ENCODE measurements around the gene MYMK.
"Not testable (repeated sequence)": the region's sequence is repeated elsewhere in the genome, so short reads cannot be mapped to it uniquely, and the experiment has no call there.

The MYMK gene, protein sequence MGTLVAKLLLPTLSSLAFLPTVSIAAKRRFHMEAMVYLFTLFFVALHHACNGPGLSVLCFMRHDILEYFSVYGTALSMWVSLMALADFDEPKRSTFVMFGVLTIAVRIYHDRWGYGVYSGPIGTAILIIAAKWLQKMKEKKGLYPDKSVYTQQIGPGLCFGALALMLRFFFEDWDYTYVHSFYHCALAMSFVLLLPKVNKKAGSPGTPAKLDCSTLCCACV

DNA sequence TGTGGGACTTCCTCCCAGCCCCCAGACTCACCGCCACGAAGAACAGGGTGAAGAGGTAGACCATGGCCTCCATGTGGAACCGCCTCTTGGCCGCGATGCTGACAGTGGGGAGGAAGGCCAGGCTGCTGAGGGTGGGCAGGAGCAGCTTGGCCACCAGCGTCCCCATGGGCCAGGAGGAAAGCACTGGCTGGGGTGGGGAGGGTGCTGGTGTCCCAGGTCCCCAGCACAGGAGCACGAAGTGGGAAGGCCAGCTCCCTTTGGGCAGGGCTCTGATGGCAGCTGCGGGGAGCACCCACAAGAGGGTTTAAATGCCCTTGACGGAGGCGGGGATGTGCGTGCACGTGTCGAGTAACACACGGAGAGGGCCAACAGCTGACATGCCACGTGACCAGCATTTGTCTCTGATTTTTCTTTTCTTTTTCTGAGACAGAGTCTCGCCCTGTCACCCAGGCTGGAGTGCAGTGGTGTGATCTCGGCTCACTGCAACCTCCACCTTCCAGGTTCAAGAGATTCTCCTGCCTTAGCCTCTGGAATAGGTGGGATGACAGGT, at the start of gene MYMK:
MYMK (minus strand) TSS at position 281 of the 550 bp plus-strand sequence; CDS start at position 166, 115 bp downstream.
- DNase-seq (ENCODE audit: low read depth), result no peak

DNA sequence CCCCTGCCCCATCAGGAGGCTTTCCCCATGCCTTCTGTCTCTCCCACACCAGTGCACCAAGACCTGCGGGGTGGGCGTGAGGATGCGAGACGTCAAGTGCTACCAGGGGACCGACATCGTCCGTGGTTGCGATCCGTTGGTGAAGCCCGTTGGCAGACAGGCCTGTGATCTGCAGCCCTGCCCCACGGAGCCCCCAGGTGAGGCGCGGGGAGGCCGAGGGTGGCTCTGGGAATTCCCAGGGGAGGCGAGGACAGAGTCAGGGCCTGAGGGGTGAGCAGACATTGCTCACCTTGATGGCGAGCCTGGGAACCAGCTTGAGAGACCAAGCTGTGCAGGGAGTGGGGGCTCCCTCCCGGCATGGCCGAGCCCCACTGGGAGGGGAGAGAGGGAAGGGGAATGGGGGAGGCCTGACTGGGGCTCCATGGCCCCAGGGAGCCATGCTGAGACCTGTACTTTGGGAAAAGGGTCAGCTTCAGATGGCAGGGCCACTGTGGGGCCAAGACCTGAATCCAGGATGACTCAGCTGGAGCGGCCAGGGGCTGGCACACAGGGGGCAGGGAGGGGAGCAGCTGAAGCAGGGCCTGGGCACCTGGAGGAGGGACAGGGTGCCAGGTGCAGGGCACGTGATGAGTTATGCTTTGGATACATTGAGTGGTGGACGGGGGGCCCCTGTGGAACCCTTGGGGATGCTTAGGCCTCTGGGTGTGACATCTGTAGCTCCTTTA, 49.2 kb upstream of the MYMK start:
- no peak for DNase-seq (ENCODE audit: low read depth)

DNA sequence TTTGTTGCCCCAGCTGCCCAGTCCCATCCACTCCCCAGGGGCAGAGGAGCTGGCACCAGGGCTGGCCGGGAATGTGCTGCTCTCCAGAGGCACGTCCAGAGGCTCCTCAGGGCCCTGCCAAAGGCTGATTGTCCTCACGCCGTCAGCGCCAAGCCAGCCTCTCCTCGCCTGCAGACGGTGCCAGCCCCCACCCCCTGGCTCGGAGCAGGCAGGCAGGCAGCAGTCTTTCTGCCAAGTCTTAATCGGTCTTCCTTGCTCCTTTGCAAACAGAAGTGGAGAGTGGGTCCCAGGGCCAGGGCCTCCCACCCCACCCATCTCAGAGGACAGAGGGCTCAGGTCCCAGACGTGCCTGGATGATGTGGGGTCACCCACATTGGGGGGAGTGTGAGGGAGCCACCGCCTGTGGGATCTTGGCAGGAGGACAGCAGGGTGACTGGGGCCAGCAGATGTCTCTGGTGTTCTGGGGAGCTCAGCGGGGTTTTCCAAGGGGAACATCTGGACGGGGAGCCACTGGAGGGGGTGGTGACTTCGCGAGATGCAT, 48.1 kb upstream of the MYMK start:
- no peak for DNase-seq (ENCODE audit: low read depth)

DNA sequence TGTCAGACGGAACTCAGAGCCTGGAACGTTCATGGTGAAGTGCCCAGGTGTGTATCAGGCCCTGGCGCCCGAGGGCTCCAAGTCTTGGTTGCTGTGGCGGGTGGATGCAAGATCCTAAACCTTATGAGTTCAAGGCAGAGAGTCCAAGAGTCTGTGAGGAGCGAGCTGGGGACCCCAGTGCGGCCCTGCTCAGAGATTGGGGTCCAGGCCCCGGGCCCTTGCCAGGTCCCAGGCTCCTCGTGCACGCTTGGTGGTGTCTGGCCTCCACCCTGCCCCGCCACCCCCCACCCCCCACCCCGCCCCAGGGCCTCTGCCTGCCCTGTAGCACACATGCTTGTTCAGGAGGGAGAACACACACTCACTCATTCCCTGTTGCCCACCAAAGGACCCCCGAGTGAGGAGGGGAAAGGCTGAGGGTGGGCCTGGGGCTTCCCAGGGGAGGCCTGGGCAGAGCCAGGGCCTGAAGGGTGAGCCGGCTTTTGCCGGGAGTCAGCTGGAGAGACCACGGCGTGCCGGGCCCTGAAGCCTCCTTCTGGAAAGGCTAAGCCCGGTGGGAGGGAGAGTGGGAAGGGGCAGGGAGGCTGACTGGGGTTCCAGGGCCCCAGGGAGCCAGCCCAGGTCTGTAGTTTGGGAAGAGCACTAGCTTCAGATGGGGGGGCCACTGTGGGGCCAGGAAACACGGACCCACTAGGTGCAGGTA, 47.3 kb upstream of the MYMK start:
- no peak for DNase-seq (ENCODE audit: low read depth)

DNA sequence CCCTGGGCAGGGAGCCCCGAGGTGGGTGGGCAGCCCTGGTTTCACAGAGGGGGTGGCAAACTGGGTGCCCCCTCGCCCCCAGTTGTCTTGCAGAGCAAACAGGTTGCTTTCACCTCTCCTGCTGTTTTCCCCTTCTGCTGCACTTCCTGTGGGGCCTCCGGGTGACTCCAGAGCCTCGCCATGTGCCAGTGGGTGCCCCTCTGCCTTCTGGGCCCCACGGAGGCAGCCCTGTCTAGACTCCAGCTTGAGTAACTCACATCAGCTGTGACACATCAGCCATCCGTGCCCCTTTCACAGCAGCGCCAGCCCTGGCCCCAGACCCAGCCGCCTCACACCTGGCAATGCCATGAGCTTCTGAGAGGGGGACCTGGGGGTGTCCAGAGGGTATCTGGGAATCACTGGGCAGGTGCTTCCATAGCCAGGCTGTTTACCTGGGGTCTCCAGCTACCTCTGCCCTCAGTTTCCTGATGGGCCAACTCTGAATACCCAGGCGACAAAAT, 46.7 kb upstream of the MYMK start:
- no peak for DNase-seq (ENCODE audit: low read depth)

DNA sequence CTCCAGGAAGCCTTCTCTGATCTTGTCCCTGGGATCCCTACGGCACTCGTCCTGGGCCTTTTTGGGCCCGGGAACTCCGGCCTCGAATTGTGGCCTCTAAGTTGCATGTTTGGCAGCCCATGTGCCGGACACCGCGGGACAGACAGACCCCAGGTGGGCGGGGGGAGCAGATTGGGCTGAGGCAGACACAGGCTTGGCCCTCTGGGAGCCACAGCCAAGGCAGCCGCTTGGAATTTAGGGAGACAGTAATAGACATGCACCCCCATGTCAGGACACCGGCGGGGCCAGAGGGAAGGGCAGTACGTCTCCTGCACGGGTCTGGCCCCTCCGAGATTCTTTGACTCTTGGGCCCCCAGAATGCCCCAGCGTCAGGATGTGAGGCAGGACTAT, 45.9 kb upstream of the MYMK start:
- no peak for DNase-seq (ENCODE audit: low read depth)

DNA sequence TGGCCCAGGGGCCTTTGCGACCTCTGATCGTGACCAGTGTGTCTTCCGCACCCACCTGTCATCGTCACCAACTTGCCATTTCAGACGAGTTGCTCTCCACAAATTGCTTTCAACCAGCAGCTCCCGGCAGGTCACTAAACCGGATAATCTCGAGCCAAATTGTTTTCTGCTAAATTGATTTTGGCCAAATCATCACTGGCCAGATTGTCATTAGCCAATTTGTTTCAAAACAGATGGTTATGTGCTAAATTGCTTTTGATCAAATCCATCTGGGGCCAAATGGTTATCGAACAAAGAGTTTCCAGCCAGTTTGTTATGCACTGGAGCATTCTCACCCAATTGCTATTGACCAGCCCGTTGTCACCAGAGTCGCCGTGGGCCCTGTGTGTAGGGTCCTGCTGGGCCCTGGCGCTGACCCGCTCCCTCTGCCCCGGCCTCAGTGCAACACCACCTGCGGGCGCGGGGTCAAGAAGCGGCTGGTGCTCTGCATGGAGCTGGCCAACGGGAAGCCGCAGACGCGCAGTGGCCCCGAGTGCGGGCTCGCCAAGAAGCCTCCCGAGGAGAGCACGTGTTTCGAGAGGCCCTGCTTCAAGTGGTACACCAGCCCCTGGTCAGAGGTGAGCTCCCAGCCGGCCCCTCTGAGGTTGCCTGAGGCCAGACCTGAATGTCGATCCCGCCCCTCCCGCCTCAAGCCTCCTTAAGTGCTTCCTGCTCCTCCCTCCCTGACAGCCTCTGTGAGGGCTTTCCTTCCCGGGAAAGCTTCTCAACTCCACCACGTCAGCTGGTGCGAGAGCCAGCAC, 45.3 kb upstream of the MYMK start:
- DNase-seq (ENCODE audit: low read depth), result no peak

DNA sequence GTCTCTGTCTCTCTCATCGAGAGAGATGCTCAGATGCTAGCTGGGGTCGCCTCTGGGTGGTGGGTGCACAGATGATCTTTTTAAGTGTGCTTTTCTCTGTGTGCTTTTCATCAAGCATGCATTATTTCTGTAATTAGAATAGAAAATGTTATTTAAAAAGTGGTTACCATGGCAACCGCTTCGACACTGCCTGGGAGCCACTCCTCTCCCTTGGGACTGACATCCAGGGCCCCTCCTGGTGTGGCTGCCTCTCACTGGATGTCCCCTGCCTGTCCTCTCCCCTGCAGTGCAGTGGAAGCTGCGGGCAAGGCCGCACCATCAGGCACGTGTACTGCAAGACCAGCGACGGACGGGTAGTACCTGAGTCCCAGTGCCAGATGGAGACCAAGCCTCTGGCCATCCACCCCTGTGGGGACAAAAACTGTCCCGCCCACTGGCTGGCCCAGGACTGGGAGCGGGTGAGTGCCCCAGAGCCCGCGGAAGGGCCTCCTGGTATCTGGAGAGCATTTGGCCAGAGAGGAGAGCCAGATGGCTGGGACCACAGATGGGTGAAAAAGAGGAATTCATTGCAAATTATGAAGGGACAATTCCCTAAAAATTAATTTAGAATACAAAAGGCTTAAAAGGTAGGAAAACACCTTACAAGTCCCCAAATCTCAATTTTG, 44.5 kb upstream of the MYMK start:
- DNase-seq (ENCODE audit: low read depth), result no peak

DNA sequence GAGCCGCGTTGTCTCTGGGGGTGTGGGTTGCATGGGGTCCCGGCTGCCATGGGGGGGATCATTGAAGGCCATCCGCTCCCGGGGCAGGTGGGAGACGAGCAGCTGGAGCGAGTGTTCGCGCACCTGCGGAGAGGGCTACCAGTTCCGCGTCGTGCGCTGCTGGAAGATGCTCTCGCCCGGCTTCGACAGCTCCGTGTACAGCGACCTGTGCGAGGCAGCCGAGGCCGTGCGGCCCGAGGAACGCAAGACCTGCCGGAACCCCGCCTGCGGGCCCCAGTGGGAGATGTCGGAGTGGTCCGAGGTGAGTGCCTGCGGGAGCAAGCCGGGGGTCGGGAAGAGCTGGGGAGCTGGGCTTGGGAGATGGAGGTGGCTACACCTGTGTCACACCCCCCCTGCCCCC, 43.4 kb upstream of the MYMK start:
- DNase-seq (ENCODE audit: low read depth), result no peak

DNA sequence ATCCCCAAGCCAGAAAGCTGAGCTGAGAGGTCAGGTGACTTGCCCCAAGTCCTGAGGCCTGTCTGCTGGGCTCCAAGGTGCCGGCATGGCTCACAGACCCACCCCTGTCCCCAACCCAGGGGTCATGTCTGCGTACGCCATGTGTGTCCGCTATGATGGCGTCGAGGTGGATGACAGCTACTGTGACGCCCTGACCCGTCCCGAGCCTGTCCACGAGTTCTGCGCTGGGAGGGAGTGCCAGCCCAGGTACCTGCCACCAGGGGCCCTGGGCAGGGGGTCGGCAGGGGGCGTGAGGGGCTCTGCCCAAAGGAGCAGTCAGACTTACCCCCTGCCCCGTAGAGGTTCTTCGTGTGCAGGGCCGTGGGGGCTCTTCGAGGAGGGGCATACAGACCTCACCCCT, 42.1 kb upstream of the MYMK start:
- DNase-seq (ENCODE audit: low read depth), result no peak

DNA sequence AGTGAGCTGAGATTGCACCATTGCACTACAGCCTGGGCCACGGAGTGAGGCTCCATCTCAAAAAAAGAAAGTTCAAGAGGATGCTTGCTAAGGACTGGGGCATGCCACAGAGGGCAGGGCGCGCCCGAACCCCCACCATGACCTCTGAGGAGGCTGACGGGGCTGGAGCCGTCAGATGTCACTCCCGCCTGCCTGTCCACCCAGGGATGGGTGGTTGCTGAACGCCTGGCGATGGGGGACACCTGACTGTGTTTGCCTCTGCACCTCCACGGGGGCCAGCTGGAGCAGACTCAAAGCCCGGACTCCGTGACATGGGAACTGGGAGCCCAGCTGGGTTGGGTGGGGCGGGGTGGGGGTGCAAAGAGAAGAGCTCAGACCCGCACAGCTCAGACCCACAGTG, 41.6 kb upstream of the MYMK start:
- DNase-seq (ENCODE audit: low read depth), result no peak

DNA sequence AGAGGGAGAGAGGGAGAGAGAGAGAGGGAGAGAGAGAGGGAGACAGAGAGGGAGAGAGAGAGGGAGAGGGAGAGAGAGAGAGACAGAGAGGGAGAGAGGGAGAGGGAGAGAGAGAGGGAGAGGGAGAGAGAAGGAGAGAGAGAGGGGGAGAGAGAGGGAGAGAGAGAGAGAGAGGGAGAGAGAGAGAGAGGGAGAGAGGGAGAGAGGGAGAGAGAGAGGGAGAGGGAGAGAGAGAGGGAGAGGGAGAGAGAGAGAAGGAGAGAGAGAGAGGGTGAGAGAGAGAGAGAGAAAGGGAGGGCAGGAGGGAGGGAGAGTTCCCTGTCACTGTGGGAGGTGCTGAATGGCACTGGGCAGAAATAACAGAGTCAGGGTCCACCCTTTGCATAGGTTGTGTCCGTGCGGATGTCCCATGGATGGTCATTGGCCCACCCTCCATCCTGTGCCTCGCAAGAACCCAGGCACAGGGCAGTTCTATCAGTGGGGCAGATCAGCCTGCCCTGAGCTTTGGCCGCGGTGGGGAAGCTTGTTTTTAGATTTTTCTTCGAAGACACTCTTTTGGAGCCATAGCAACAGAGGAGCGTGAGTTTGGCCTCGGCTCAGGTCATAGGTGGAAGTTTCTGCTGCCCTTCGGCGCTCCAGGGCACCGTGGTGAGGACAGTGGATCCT, 39.8 kb upstream of the MYMK start:
- DNase-seq (ENCODE audit: low read depth), result no peak

DNA sequence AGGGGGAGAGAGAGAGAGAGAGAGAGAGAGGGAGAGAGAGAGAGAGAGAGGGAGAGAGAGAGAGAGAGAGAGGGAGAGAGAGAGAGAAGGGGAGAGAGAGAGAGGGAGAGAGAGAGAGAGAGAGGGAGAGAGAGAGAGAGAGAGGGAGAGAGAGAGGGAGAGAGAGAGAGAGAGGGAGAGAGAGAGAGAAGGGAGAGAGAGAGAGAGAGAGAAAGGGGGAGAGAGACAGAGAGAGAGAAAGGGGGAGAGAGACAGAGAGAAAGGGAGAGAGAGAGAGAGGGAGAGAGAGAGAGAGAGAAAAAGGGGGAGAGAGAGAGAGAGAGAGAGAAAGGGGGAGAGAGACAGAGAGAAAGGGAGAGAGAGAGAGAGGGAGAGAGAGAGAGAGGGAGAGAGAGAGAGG, 39.1 kb upstream of the MYMK start:
- not testable (repeated sequence) for DNase-seq (ENCODE audit: low read depth)

DNA sequence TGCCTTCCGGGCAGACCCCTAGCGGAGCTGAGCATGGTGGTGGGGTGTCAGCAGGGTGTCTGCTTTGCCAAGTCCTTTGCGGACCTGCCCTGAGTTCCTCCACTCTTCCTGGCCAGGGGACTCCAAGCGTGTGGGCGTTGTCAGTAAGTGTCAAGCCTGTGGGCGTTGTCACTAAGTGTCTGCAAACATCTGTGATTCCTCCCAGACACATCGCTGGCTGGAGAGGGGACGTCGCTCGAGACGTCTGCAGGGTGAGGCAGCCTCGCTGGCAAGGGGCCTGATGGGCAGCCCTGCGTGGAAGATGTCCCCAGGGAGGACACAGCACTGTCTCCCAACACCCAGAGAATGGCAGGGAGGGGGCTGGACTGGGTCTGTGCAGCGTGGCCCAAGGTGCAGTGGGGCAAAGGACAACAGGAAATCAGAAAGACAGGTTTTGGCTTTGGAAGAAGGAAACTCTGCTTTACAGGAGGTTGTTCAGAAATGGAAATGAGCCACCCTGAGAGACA, 38.6 kb upstream of the MYMK start:
- DNase-seq (ENCODE audit: low read depth), result no peak

DNA sequence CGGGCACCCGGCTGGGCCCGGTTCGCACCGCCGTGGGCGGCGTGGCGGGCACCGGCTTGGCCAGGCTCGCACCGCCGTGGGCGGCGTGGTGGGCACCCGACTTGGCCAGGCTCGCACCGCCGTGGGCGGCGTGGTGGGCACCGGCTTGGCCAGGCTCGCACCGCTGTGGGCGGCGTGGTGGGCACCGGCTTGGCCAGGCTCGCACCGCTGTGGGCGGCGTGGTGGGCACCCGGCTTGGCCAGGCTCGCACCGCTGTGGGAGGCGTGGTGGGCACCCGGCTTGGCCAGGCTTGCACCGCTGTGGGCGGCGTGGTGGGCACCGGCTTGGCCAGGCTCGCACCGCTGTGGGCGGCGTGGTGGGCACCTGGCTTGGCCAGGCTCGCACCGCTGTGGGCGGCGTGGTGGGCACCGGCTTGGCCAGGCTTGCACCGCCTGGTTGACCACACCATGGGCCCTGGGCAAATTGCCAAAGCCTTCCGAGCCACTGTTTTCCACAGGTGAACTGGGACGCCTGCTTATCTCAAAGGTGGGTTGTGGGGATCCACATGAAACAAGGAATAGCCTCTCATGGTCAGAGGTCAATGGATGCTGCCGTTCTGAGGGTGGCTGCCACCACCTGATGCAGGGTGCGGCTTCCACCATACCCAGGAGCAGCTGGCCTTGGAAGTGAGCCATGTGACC, 38.0 kb upstream of the MYMK start:
- no peak for DNase-seq (ENCODE audit: low read depth)

DNA sequence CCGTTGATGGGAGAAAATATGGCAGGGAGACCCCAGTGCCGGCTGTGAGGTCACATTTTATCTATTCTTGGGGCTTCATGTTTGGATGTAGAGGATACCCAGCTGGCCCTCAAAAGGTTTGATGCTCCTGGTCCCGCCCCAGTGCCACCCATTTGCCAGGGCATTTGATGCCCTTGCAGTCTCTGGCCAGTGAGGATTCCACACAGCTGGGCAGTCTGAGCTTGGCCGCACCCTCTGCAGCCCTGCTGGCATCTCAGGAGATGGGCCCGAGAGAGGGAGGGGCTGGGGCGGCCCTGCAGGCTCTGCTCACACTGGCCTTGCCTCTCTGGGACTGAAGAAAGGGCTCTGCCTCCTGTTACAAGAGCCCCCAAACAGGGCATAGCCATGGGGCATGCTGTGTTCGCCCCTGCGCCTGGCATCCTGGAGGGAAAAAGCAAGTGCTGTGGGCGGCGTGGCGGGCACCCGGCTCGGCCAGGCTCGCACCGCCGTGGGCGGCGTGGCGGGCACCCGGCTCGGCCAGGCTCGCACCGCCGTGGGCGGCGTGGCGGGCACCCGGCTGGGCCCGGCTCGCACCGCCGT, 37.3 kb upstream of the MYMK start:
- DNase-seq (ENCODE audit: low read depth), result no peak

DNA sequence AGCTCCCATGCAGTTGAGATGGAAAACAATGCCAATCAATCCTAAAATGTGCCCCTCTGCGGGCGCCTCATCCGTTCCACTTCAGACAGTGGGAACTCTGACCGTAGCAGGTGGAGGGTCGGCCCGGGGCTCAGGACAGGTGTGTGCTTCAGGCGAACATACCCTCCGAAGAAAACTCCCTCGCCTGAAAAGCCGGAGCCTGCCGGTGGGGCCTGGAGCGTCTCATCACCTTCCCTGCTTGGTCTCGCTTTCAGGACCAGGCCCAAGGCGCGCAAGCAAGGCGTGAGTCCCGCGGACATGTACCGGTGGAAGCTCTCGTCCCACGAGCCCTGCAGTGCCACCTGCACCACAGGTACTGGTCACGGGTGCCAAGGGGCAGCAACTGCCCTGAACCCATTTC, 36.2 kb upstream of the MYMK start:
- no peak for DNase-seq (ENCODE audit: low read depth)

DNA sequence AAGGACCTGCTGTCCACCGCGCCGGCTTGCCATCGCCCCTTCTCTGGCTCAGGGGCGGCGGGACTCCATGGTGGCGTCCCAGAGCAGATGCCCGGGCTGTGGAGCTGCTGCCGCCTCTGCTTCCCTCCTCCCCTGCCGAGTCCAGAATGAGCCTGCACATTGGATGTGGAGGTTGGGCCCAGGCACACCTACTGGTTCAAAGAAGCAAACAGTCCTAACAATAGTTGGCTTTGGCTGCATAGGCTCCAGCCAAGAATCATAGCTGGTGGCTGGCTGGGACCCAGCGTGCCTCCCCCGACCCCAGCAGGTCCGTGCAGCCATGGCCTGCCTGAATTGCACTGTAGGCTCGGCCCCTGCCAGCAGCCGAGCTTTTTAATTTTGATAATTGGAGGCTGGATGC, 35.6 kb upstream of the MYMK start:
- no peak for DNase-seq (ENCODE audit: low read depth)

All from activated T-helper 1 cell treated with Interleukin-2 at 50 U/mL for 16 hours (primary cell).